Activated T-helper 2 cell treated with anti-CD3 and anti-CD28 coated beads, Interferon-gamma antibody, Interleukin-2, Interleukin-4, amounts not matched to agents 10 μg/mL and 5 μg/mL and 100 μg/mL, durations not matched to agents 14 hours and 24 hours and 36 hours (primary cell): ENCODE measurements around the gene KLHL10. TPM values are rescaled to one million over a fixed set of nuclear protein-coding genes. Genes with fewer than 3 reads are reported as not detected.

Experiments used
- DNase-seq: peaks from one replicate; pipeline ENCODE4 v3.0.0; 2021; ENCODE audit warnings: low spot score
- H3K27ac Mint-ChIP-seq: one replicate; pipeline ENCODE4 v1.8.0; 2021; ENCODE audit warnings: mixed read lengths
- H3K27me3 Mint-ChIP-seq: one replicate; pipeline ENCODE4 v1.8.0; 2021; ENCODE audit warnings: low read depth, mixed read lengths
- H3K36me3 Mint-ChIP-seq: one replicate; pipeline ENCODE4 v1.8.0; 2021; ENCODE audit warnings: low read depth, mixed read lengths
- H3K4me1 Mint-ChIP-seq: one replicate; pipeline ENCODE4 v1.8.0; 2021; ENCODE audit warnings: low read depth, mixed read lengths
- H3K4me3 Mint-ChIP-seq: one replicate; pipeline ENCODE4 v1.8.0; 2021; ENCODE audit warnings: low read depth, mild to moderate bottlenecking, moderate library complexity, mixed read lengths
- H3K9me3 Mint-ChIP-seq: one replicate; pipeline ENCODE4 v1.8.0; 2021; ENCODE audit warnings: mixed read lengths
- intact Hi-C: fragments of 100-400 bp; cut with micrococcal nuclease; formaldehyde crosslinking; loops from one replicate; pipeline ENCODE4 v1.15.1; 2023
- total RNA-seq: library from RNA; stranded (reverse); gene quantifications from 2 replicates; pipeline ENCODE4 v1.2.3, GENCODE V29; 2022

Gene KLHL10
- total RNA-seq, 1 donor from 2014 or later, result 0.23 TPM

GRCh38 chr17:41896726-41897125 lies 59.1 kb downstream of the KLHL10 start:
- Mint-ChIP-seq H3K27ac (no peak overlapping the region), H3K4me1 (no peaks in the 10 kb centered on the region), H3K4me3 (no peak overlapping the region), H3K36me3 (peaks cover 71% of the 10 kb centered on the region), H3K9me3 (no peaks in the 10 kb centered on the region), H3K27me3 (no peaks in the 10 kb centered on the region)
- DNase-seq, result no peak
- intact Hi-C loops, result no loop called here

Other genes with a start within 250 kb of the KLHL10 start
- not detected in 2 replicates for gene KRT16, start 225.1 kb upstream of the KLHL10 start, total RNA-seq
- not detected in 2 replicates for gene KRT17, start 213.2 kb upstream of the KLHL10 start, total RNA-seq
- gene EIF1, start 148.9 kb upstream of the KLHL10 start, total RNA-seq, result 779 and 785 TPM in 2 replicates
- not detected in 2 replicates for gene GAST, start 125.5 kb upstream of the KLHL10 start, total RNA-seq
- gene HAP1, start 103.2 kb upstream of the KLHL10 start, total RNA-seq, result 0.11 and 0.23 TPM in 2 replicates
- 0.78 and 1.3 TPM in 2 replicates for gene JUP, start 51.1 kb upstream of the KLHL10 start, total RNA-seq
- 7.8 and 8.6 TPM in 2 replicates for gene P3H4, start 25.9 kb upstream of the KLHL10 start, total RNA-seq
- gene FKBP10, start 24.8 kb upstream of the KLHL10 start, total RNA-seq, result 1.3 and 1.4 TPM in 2 replicates
- gene NT5C3B, start 1.6 kb upstream of the KLHL10 start, total RNA-seq, result 59.9 and 62.0 TPM in 2 replicates
- 44.3 and 46.0 TPM in 2 replicates for gene KLHL11, start 27.6 kb downstream of the KLHL10 start, total RNA-seq
- 223 and 232 TPM in 2 replicates for gene ACLY, start 81.1 kb downstream of the KLHL10 start, total RNA-seq
- gene ODAD4, start 92.8 kb downstream of the KLHL10 start, total RNA-seq, result 0.50 and 0.85 TPM in 2 replicates
- 71.8 and 77.3 TPM in 2 replicates for gene CNP, start 129.0 kb downstream of the KLHL10 start, total RNA-seq
- gene DNAJC7, start 179.6 kb downstream of the KLHL10 start, total RNA-seq, result 103 and 115 TPM in 2 replicates
- gene NKIRAS2, start 182.3 kb downstream of the KLHL10 start, total RNA-seq, result 25.8 and 28.2 TPM in 2 replicates
- 0.05 and 0.21 TPM in 2 replicates for gene C17orf113, start 212.8 kb downstream of the KLHL10 start, total RNA-seq